Measurements from ENCODE around the gene SERTAD2.

Gene SERTAD2

DNA sequence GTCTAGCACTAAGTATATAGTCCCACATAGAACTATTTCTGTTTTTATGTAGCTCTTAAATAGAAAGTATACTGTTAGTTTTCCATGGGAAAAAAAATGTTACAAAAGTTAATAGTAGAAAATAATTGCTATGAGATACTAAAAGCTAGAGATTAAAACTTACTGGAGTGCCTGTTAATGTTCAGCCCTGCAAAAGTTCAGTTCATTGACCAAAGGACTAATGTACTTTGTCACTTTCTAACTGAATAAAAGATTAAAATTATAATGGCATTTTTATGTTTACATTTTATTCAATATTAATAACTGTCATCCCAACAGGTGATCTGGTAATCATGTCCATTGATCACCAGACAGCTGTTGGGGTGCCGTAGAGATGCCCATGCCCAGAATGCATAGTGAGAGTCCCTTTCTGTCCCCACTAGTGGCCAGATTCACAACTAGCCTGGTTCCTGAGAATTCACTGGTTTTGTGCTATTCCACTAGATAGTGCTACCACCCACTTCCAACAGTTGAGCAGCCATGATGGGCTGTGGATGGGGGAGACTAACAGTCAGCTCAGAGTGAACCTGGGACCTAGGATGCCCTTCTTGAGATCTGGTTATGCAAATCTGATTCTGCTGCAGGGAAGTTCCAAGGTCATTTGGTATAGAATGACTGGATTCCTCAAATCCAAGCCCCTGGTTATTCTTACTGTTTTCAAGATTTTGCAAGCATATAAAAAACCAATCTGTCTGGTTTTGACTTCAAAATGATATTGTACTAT, 71.8 kb downstream of the SERTAD2 start:
- no peak for DNase-seq (ENCODE audit: low read depth in 2 of 2)

All from activated CD8-positive, alpha-beta memory T cell treated with anti-CD3 and anti-CD28 coated beads for 4 hours (primary cell).